Epithelial cell of proximal tubule (primary cell): ENCODE measurements around the gene HIGD1A. TPM values are rescaled to one million over a fixed set of nuclear protein-coding genes. Genes with fewer than 3 reads are reported as not detected.
A peak's percentile ranks its signal among the peaks of the same experiment; 100 is the strongest.
"Not testable (repeated sequence)": the region's sequence is repeated elsewhere in the genome, so short reads cannot be mapped to it uniquely, and the experiment has no call there.

Source experiments
- DNase-seq: peaks from one replicate; pipeline ENCODE4 v3.0.0-alpha.2; 2011; ENCODE audit warnings: low read depth
- H3K4me3 ChIP-seq: 2 replicates; pipeline ENCODE4 v1.5.1; 2011; ENCODE audit warnings: low read depth, mild to moderate bottlenecking, low read length
- CTCF ChIP-seq: conservative IDR thresholded peaks from 2 replicates; pipeline ENCODE4 v1.5.1; 2012; ENCODE audit warnings: low read depth, mild to moderate bottlenecking, low read length
- total RNA-seq: library from RNA; depleted of rRNA; stranded (reverse); fragments of >200 nt; gene quantifications from 2 replicates; pipeline ENCODE4 v1.2.3, GENCODE V29; 2015

The HIGD1A gene
- total RNA-seq, 1 donor from 2014 or later: 247 TPM

- DNase-seq: no peak
- no peak for TF ChIP-seq CTCF
- no peak overlapping the region for H3K4me3 ChIP-seq
Observed at GRCh38 chr3:42820746-42821051, 16.4 kb upstream of the HIGD1A start.

- peak; percentile 11 for TF ChIP-seq CTCF
- H3K4me3 ChIP-seq: no peak overlapping the region
- DNase-seq: no peak
Observed at GRCh38 chr3:42819351-42819965, 15.2 kb upstream of the HIGD1A start.

GRCh38 chr3:42815826-42816225 is 11.5 kb upstream of the HIGD1A start:
- no peak for TF ChIP-seq CTCF
- H3K4me3 ChIP-seq: no peak overlapping the region
- DNase-seq: no peak

- DNase-seq: no peak
- H3K4me3 ChIP-seq: no peak overlapping the region
- TF ChIP-seq CTCF: no peak
Observed at GRCh38 chr3:42814914-42815507, 10.7 kb upstream of the HIGD1A start.

GRCh38 chr3:42814246-42814645 is 10.0 kb upstream of the HIGD1A start:
- no peak overlapping the region for H3K4me3 ChIP-seq
- TF ChIP-seq CTCF: no peak
- no peak for DNase-seq

- not testable (repeated sequence) for H3K4me3 ChIP-seq, DNase-seq
Observed at GRCh38 chr3:42811118-42811883, 7.0 kb upstream of the HIGD1A start.

GRCh38 chr3:42810706-42811105 is 6.4 kb upstream of the HIGD1A start:
- DNase-seq, H3K4me3 ChIP-seq: not testable (repeated sequence)

GRCh38 chr3:42809202-42809601 is 4.9 kb upstream of the HIGD1A start, which contains the start of gene ACKR2:
Gene ACKR2, plus strand, starts transcription at chr3:42809445. Its CDS starts 55,058 bp downstream, at chr3:42864503.
- DNase-seq: no peak
- TF ChIP-seq CTCF: no peak
- no peak within 1 kb of the TSS for H3K4me3 ChIP-seq
